NCI-H526 (cell line): Measurements from ENCODE around the gene ZNF576.
A peak's percentile ranks its signal among the peaks of the same experiment; 100 is the strongest.
"Not testable (repeated sequence)": the region's sequence is repeated elsewhere in the genome, so short reads cannot be mapped to it uniquely, and the experiment has no call there.

Experiments
- DNase-seq, 2 experiments: peaks; one replicate each; lab custom pipeline; 2025; lab: John Stamatoyannopoulos, UW

The ZNF576 gene, protein sequence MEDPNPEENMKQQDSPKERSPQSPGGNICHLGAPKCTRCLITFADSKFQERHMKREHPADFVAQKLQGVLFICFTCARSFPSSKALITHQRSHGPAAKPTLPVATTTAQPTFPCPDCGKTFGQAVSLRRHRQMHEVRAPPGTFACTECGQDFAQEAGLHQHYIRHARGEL

GRCh38 chr19:43595999-43596841, at the start of gene ZNF576, which contains the start of gene IRGQ:
ZNF576 (plus strand) TSS chr19:43596595; CDS start chr19:43597109, 514 bp downstream.
IRGQ (minus strand) TSS chr19:43596134; CDS start chr19:43595338, 796 bp downstream.
- DNase-seq, result peak; percentile 99 to 100

DNA sequence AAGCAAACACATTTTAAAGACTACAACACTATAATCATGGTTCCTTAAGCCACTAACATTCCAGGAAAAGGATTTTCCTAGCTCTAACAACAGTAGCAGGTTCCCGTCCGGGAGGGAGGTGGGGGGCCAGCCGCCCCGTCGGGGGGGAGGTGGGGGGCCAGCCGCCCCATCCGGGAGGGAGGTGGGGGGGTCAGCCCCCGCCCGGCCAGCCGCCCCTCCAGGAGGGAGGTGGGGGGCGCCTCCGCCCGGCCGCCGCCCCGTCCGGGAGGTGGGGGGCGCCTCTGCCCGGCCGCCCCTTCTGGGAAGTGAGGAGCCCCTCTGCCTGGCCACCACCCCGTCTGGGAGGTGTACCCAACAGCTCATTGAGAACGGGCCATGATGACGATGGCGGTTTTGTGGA, 48.5 kb upstream of the ZNF576 start:
- DNase-seq, result not testable (repeated sequence)

GRCh38 chr19:43548706-43549105, 47.7 kb upstream of the ZNF576 start:
- DNase-seq, result no peak

DNA sequence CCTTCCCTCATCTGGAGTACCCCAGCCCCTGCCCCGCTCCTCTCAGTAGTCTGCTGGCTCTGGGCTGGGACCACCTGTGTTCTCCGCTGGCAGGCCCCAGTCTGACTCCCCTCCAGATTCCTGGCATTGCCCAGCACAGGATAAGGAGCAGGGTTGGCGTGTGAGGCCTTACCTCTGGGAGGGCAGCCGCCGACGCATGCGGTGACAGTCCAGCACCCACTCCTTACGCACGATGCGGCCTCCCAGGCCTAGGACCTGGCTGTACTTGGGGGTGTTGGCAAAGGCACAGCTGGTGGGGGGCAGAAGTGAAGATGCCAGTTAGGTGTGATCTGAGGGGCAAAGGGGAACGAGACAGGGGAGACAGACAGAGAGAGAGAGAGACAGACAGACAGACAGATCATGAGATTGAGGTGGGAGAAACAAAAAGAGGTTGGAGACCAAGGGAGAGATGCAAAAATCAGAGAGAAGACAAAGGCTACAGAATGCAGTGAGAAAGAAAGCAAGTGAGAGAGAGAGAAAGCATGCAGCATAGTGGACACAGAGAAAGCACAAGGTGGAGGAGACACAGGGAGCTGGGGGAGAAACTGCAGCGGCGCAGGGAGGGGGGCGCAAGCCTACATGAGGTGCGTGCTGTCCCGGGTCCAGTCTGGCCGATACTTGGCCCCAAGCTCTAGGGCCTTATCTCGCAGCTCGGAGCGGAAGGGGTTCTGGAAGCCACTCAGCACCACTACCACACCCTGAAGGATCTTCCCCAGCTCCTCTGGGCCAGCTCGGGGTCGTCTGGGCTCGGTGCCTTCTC, 44.8 kb upstream of the ZNF576 start:
- no peak for DNase-seq

- no peak for DNase-seq
Measured at GRCh38 chr19:43552198-43552450, 44.3 kb upstream of the ZNF576 start.

DNA sequence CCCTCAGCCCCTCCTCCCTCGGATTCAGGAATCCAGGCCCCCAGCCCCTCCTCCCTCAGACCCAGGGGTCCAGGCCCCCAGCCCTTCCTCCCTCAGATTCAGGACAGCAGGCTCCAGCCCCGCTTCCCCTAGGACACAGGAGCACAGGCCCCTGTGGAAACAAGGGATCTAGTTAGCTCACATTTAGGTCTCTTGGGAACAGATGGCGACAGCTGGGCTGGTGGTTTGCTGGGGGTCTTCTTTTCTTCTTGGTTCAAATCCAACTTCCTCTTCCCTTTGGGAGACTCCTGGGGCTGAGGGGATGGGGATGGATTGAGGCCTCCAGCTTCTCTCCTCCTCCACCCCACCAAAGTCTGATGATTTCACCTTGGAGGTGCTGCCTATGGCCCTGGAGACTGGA, 43.8 kb upstream of the ZNF576 start:
- no peak for DNase-seq

GRCh38 chr19:43553656-43554055, 42.7 kb upstream of the ZNF576 start:
- no peak for DNase-seq

DNA sequence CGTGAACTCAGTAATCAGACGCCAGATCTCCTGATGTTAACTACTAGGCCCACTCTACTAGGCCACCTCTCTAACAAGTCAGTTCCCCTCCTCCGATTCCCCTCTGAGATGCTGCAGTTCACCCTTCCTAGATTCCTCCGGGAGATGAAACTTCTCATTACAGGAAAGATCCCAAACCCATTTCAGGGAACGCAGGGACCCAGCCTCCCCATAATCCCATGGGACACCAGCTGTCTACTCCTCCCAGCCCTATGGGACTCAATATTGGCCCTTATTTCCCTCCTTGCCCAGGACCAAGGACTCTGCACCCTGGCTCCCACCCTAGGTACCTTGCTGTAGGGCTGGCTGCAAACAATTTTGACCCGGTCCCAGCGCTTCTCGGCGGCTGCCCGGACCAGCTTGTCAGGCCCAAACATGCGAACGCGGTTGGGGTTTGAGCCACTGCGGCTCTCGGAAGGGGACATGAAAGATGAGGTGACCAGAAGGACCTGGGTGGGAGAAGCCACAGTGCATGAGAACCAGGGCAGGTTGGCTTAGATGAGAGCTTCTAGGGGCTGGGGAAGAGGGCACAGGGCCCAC, 42.0 kb upstream of the ZNF576 start:
- DNase-seq, result no peak

- peak; percentile 62 to 75 for DNase-seq
Measured at GRCh38 chr19:43555185-43555770, 41.1 kb upstream of the ZNF576 start.

GRCh38 chr19:43560687-43561086, 35.7 kb upstream of the ZNF576 start:
- DNase-seq, result no peak

GRCh38 chr19:43561139-43561970, 35.0 kb upstream of the ZNF576 start:
- no peak for DNase-seq

DNA sequence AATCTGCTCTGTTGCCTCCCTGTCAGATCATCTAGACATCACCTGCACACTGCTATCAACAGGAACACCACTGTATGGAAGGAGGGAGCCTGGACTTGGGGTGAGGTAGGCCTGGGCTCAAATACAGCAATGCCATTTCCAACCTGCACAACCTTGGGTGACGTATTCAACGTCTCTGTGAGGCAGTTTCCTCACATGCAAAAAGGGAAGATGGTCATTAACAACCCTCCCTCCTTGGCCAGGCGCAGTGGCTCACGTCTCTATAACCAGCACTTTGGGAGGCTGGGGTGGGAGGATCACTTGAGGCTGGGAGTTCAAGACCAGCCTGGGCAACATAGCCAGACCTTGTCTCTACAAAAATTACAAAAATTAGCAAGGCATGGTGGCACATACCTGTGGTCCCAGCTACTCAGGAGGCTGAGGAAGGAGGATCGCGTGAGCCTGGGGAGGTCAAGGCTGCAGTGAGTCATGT, 34.1 kb upstream of the ZNF576 start:
- no peak for DNase-seq

DNA sequence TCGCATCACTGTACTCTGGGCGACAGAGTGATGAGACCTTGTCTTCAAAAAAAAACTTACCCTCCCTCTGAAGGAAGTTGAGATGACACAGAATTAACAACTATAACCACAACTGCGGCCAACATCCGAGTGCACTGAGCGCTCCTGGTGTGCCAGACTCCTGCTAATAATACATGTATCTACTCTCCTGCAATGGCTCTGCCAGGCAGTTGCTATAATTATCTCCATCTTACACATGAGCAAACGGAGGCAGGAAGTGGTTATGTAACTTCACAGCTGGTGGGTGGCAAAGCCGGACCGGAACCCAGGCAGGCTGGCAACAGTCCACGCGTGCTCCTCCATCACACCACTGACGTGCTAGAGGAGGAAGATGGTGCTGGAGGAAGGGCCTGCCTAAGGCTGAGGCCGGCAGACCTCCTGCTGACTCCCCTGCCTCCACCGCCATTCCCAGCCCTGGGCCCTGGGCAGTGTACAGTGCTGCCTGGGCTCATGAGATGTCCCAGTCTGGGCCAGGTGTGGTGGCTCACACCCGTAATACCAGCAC, 33.6 kb upstream of the ZNF576 start:
- no peak for DNase-seq

DNA sequence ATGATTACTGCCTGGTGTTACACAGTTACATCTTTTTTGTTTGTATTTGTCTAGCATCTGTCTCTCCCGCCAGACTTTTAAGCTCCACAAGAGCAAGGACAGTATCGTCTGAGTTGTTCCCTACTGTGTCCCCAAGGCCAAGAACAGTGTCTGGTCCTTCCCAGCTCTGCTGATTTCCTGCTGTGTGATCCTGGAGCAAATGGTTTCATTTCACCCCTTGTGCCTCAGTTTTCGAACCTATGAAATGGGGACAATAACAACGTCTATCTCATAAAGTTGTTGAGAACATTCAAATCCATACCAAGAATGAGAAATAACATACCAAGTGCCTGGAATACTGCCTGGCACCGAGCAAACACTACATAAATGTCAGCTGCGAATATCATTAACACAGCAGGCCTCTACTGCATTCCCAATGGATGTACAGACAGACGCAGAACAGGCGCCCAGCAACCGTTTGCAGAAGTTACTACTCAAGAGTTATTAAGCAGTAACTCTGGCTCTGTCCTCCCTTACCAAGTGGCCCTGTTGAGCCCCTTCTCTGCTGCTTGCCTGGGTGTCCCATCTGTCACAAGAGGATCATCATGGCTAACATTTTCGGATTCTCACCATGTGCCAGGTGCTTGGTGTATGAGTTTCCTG, 32.5 kb upstream of the ZNF576 start:
- no peak for DNase-seq

GRCh38 chr19:43564800-43565199, 31.6 kb upstream of the ZNF576 start:
- no peak for DNase-seq

DNA sequence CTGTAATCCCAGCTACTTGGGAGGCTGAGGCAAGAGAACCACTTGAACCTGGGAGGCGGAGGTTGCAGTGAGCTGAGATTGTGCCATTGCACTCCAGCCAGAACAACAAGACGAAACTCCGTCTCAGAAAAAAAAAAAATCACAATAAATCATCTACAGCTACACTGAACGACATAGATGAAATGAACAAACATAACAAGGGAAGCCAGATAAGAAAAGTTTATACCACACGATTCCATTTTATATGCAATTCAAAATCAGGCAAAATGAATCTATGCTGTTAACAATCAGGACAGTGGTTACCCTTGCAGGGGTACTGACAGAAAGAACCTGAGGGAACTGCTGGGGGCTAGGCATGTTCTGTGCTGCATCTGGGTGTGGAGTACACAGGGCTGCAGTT, 26.7 kb upstream of the ZNF576 start:
- DNase-seq, result no peak

DNA sequence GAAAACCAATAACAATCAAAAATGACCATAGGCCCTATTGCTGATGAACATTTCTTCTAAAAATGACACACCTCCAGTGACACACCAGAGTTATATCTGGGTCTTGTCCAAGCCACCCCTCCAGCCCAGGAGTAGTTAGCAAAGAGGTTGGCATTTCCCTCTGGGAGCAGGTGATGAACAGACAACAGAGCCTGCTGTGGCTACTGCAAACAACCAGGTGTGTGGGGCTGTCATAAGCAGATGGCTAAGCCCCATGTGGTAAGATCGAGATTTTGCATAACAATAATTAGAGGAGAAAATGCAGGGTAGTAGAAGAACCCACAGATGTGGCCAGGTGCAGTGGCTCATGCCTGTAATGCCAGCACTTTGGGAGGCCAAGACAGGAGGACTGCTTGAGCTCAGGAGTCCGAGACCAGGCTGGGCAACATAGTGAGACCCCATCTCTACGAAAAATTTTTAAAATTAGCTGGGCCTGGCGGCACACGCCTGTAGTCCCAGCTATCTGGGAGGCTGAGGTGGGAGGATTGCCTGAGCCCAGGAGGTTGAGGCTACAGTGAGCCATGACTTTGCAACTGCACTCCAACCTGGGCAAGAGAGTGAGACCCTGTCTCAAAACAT, 26.1 kb upstream of the ZNF576 start:
- peak; percentile 48 to 70 for DNase-seq

DNA sequence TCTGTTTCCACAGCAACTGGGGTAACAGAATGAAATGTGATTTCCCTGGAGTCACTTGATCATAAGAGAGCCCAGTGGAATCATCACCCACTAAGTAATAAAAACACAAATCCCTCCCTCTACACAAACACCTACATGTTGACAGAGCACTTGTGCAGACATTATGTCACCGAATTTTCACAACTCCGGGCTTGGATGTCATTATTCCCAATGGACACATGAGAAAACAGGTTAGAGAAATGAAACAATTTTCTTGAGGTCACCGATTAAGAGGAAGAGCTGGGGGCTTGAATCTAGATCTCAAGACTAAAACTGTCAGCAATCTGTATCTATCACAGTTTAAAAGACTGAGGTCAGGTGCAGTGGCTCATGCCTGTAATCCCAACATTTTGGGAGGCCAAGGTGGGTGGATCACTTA, 24.2 kb upstream of the ZNF576 start:
- no peak for DNase-seq

DNA sequence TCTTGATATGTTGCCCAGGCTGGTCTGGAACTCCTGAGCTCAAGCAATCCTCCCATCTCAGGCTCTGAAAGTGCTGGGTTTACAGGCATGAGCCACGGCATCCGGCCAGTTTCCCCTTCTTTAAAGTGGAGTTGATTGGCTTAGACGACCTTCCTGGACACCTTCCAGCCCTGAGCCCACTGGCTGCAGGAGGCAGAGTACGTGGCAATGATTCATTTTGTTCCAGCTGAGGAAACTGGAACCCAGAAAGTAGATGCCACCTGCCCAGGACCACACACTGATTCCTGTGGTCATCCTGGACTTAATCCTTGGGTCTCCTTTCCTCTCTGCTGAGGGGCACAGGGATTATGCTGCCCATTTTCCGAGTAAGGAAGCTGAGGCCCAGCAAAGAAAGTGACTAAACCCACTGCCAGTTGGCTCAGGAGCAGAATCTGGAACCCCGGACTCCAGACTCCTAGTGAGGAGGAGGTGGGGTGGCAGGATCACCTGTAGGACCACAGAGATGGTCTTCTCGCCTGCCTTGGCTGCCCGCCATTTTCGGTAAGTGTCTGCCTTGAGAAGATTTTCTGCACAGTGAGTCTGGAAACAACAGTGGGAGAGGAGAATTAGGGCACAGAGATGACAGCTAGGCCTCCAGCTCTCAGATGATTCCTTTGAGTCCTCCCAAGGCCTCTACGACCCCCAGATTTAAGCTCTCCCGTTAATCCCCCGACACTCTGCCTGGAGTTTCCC, 21.8 kb upstream of the ZNF576 start:
- DNase-seq, result no peak
